Liver (tissue), 9 donors: Measurements from ENCODE around the gene FCN1. TPM values are rescaled to one million over a fixed set of nuclear protein-coding genes. Genes with fewer than 3 reads are reported as not detected.
A peak's percentile ranks its signal among the peaks of the same experiment; 100 is the strongest.

ENCODE experiments used
- DNase-seq: peaks from one replicate; pipeline ENCODE4 v3.0.0-alpha.2; 2017; ENCODE audit warnings: low spot score
- H3K27ac ChIP-seq, 2 donors: one replicate each; pipeline ENCODE4 v1.7.0; 2013; ENCODE audit warnings: inconsistent platforms in 2 of 2, low read length in 2 of 2, control low read depth in 1 of 2, low read depth in 1 of 2, mild to moderate bottlenecking in 1 of 2
- H3K27me3 ChIP-seq, 4 donors: one replicate each; pipeline versions ENCODE4 v1.6.1 to v1.7.0; 2013; ENCODE audit warnings: low read length in 3 of 4, inconsistent platforms in 1 of 4, mild to moderate bottlenecking in 1 of 4, moderate library complexity in 1 of 4; ENCODE audit not compliant: control insufficient read depth in 4 of 4, insufficient read depth in 4 of 4
- H3K36me3 ChIP-seq, 4 donors: one replicate each; pipeline versions ENCODE4 v1.6.1 to v1.7.0; 2013; ENCODE audit warnings: low read length in 3 of 4, mild to moderate bottlenecking in 3 of 4, low read depth in 1 of 4, moderate library complexity in 1 of 4; ENCODE audit not compliant: control insufficient read depth in 4 of 4, insufficient read depth in 3 of 4
- H3K4me1 ChIP-seq, 4 donors: one replicate each; pipeline versions ENCODE4 v1.6.1 to v1.7.0; 2013; ENCODE audit warnings: low read length in 3 of 4, mild to moderate bottlenecking in 3 of 4, moderate library complexity in 1 of 4; ENCODE audit not compliant: control insufficient read depth in 4 of 4, insufficient read depth in 4 of 4
- H3K4me3 ChIP-seq, 3 donors: one replicate each; pipeline versions ENCODE4 v1.6.1 to v1.7.0; 2013; ENCODE audit warnings: low read length in 3 of 3, control low read depth in 1 of 3, low read depth in 1 of 3, mild to moderate bottlenecking in 1 of 3
- H3K9ac ChIP-seq, 2 donors: one replicate each; pipeline ENCODE4 v1.7.0; 2013; ENCODE audit warnings: low read length in 2 of 2, mild to moderate bottlenecking in 2 of 2, moderate library complexity in 2 of 2, control low read depth in 1 of 2, low read depth in 1 of 2
- H3K9me3 ChIP-seq, 4 donors: one replicate each; pipeline versions ENCODE4 v1.6.1 to v1.7.0; 2013; ENCODE audit warnings: low read length in 3 of 4; ENCODE audit not compliant: control insufficient read depth in 4 of 4
- FOXA1 ChIP-seq: IDR thresholded peaks from 2 replicates; pipeline ENCODE4 v1.6.1; 2016; ENCODE audit warnings: antibody characterized with exemption
- FOXA2 ChIP-seq: IDR thresholded peaks from 2 replicates; pipeline ENCODE4 v1.6.1; 2016; ENCODE audit warnings: antibody characterized with exemption
- GABPA ChIP-seq, 2 donors: IDR thresholded peaks in 1 of 2; conservative IDR thresholded peaks in 1 of 2; 2 replicates each; pipeline ENCODE4 v1.6.1; 2016; ENCODE audit warnings: antibody characterized with exemption in 2 of 2, mild to moderate bottlenecking in 1 of 2, moderate library complexity in 1 of 2
- HNF4A ChIP-seq, 2 donors: conservative IDR thresholded peaks; 2 replicates each; pipeline ENCODE4 v1.6.1; 2016; ENCODE audit warnings: antibody characterized with exemption in 2 of 2, mild to moderate bottlenecking in 2 of 2
- JUND ChIP-seq, 2 donors: IDR thresholded peaks; 2 replicates each; pipeline ENCODE4 v1.6.1; 2016; ENCODE audit warnings: antibody characterized with exemption in 2 of 2
- NR2F2 ChIP-seq: IDR thresholded peaks from 2 replicates; pipeline ENCODE4 v1.6.1; 2016; ENCODE audit warnings: antibody characterized with exemption
- RAD21 ChIP-seq, 2 donors: IDR thresholded peaks; 2 replicates each; pipeline ENCODE4 v1.6.1; 2016; ENCODE audit warnings: antibody characterized with exemption in 2 of 2, mild to moderate bottlenecking in 2 of 2
- RXRA ChIP-seq, 2 donors: IDR thresholded peaks; 2 replicates each; pipeline ENCODE4 v1.6.1; 2017 to 2018; ENCODE audit warnings: antibody characterized with exemption in 2 of 2, mild to moderate bottlenecking in 1 of 2
- YY1 ChIP-seq: IDR thresholded peaks from 2 replicates; pipeline ENCODE4 v1.6.1; 2016; ENCODE audit warnings: antibody characterized with exemption, mild to moderate bottlenecking
- WGBS: extraction: QIAGEN DNeasy Blood & Tissue Kit; methylation state at CpG from one replicate; pipeline ENCODE4 v1.1.7; 2013; 5-methylcytosine and 5-hydroxymethylcytosine counted together
- polyA plus RNA-seq, 2 donors: library from polyadenylated mRNA; stranded (reverse) in 1 of 2; unstranded in 1 of 2; fragments of 200-250 nt in 1 of 2; fragments of >200 nt in 1 of 2; fragmentation: Nextera tagmentation in 1 of 2; extraction: Ambion mirVana in 1 of 2; gene quantifications; one replicate each; pipeline versions ENCODE4 v1.2.1 to v1.2.3, GENCODE V29; 2013 to 2015
- total RNA-seq, 2 donors: library from RNA; depleted of rRNA; stranded (reverse); fragments of >200 nt; gene quantifications; one replicate each; pipeline ENCODE4 v1.2.3, GENCODE V29; 2014
- TF ChIP-seq, protein P1 (sequence below): IDR thresholded peaks from 2 replicates; pipeline ENCODE4 v1.6.1; 2016; ENCODE audit warnings: antibody characterized with exemption, mild to moderate bottlenecking
- TF ChIP-seq, protein P2 (sequence below): IDR thresholded peaks from 2 replicates; pipeline ENCODE4 v1.6.1; 2016; ENCODE audit warnings: antibody characterized with exemption
- TF ChIP-seq, protein P3 (sequence below): IDR thresholded peaks from 2 replicates; pipeline ENCODE4 v1.6.1; 2016; ENCODE audit warnings: antibody characterized with exemption
- TF ChIP-seq, protein P4 (sequence below): IDR thresholded peaks from 2 replicates; pipeline ENCODE4 v1.6.1; 2016; ENCODE audit warnings: antibody characterized with exemption
- donor health status: healthy.
- donor health status: healthy.
- donor health status: healthy.
- donor health status: healthy.
- donor health status: healthy.

FCN1 gene
- total and polyA plus RNA-seq, 4 donors: 0.97 to 15.0 (median 5.4) TPM

DNA sequence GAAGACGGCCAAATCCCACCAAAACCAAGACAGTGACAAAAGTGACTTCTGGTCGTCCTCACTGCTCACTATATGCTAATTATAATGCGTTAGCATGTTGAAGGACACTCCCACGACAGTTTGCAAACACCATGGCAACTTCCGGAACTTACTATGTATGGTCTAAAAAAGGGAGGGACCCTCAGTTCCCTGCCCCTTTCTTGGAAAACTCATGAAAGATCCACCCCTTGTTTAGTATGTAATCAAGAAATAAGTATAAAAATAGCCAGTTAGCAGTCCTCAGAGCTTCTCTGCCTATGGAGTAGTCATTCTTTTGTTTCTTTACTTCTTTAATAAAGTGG, 27.6 kb downstream of the FCN1 start:
- Histone ChIP-seq H3K4me1 (no peaks in the 10 kb centered on the region), H3K4me3 (no peak overlapping the region), H3K36me3 (no peaks in the 10 kb centered on the region), H3K9ac (no peak overlapping the region), H3K27me3 (no peaks in the 10 kb centered on the region), H3K27ac (no peak overlapping the region), H3K9me3 (peaks cover 0 to 4% (median 0%) of the 10 kb centered on the region in 4 donors)
- no peak for DNase-seq
- TF ChIP-seq FOXA2: no peak
- no peak for TF ChIP-seq JUND (IDR thresholded peaks at IDR 0.05)
- TF ChIP-seq YY1: no peak
- TF ChIP-seq, protein P1, sequence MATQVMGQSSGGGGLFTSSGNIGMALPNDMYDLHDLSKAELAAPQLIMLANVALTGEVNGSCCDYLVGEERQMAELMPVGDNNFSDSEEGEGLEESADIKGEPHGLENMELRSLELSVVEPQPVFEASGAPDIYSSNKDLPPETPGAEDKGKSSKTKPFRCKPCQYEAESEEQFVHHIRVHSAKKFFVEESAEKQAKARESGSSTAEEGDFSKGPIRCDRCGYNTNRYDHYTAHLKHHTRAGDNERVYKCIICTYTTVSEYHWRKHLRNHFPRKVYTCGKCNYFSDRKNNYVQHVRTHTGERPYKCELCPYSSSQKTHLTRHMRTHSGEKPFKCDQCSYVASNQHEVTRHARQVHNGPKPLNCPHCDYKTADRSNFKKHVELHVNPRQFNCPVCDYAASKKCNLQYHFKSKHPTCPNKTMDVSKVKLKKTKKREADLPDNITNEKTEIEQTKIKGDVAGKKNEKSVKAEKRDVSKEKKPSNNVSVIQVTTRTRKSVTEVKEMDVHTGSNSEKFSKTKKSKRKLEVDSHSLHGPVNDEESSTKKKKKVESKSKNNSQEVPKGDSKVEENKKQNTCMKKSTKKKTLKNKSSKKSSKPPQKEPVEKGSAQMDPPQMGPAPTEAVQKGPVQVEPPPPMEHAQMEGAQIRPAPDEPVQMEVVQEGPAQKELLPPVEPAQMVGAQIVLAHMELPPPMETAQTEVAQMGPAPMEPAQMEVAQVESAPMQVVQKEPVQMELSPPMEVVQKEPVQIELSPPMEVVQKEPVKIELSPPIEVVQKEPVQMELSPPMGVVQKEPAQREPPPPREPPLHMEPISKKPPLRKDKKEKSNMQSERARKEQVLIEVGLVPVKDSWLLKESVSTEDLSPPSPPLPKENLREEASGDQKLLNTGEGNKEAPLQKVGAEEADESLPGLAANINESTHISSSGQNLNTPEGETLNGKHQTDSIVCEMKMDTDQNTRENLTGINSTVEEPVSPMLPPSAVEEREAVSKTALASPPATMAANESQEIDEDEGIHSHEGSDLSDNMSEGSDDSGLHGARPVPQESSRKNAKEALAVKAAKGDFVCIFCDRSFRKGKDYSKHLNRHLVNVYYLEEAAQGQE: no peak
- no peak for TF ChIP-seq RAD21 (IDR thresholded peaks at IDR 0.05)
- TF ChIP-seq, protein P2, sequence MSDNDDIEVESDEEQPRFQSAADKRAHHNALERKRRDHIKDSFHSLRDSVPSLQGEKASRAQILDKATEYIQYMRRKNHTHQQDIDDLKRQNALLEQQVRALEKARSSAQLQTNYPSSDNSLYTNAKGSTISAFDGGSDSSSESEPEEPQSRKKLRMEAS: no peak
- TF ChIP-seq, protein P3, sequence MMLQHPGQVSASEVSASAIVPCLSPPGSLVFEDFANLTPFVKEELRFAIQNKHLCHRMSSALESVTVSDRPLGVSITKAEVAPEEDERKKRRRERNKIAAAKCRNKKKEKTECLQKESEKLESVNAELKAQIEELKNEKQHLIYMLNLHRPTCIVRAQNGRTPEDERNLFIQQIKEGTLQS: no peak
- TF ChIP-seq NR2F2: no peak
- TF ChIP-seq FOXA1: no peak
- 77% methylated on average over 5 of the region's 5 CpGs for WGBS

DNA sequence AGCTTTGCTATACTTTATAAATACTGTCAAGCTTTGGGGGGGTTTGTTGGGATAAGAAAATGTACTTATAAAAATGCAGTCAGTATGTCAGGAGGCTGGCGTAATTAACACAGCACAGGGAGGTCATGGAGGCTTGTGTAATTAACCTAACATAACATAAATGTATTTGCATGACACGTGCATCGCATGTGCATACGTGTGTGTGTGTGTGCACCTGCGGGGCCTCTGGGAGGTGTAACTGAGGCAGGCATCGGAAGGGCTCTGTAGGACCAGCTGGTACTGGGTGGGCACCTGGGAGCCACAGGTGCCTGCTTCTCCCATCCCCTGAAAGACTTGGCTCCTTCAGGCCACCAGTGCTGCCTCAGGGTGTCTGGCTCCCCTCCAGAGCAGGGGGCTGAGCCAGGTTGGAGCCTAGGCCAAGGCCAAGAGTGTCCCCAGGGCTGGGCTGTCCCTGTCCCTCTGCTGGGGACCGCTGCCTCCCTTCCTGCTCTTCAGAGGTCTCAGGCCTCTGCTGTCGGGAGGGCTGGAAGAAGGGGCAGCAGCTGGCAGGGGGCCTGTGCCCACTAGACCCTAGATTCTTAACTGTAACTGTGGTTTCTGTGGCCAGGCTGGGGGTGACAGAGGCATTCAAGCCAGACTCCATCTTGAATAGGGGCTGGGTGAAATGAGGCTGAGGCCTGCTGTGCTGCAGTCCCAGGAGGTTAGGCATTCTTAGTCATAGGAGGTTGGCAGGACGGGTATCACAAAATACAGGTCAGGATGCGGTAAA, 28.1 kb downstream of the FCN1 start:
- H3K27me3 ChIP-seq: no peaks in the 10 kb centered on the region
- 82% methylated on average over 10 of the region's 10 CpGs for WGBS
- no peaks in the 10 kb centered on the region for H3K36me3 ChIP-seq
- TF ChIP-seq NR2F2: no peak
- no peak for TF ChIP-seq RXRA (IDR thresholded peaks at IDR 0.05)
- TF ChIP-seq YY1: no peak
- no peak for TF ChIP-seq GABPA (IDR thresholded peaks at IDR 0.05 in 1 of 2, conservative IDR thresholded peaks at IDR 0.05 in 1 of 2)
- TF ChIP-seq, protein P4, sequence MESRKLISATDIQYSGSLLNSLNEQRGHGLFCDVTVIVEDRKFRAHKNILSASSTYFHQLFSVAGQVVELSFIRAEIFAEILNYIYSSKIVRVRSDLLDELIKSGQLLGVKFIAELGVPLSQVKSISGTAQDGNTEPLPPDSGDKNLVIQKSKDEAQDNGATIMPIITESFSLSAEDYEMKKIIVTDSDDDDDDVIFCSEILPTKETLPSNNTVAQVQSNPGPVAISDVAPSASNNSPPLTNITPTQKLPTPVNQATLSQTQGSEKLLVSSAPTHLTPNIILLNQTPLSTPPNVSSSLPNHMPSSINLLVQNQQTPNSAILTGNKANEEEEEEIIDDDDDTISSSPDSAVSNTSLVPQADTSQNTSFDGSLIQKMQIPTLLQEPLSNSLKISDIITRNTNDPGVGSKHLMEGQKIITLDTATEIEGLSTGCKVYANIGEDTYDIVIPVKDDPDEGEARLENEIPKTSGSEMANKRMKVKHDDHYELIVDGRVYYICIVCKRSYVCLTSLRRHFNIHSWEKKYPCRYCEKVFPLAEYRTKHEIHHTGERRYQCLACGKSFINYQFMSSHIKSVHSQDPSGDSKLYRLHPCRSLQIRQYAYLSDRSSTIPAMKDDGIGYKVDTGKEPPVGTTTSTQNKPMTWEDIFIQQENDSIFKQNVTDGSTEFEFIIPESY: no peak
- TF ChIP-seq FOXA1: no peak
- TF ChIP-seq, protein P3: no peak
- TF ChIP-seq HNF4A (conservative IDR thresholded peaks at IDR 0.05): no peak
- H3K27ac ChIP-seq: no peak overlapping the region
- H3K9me3 ChIP-seq: no peaks in the 10 kb centered on the region
- H3K4me3 ChIP-seq: no peak overlapping the region
- peak; percentile 27 for DNase-seq
- H3K9ac ChIP-seq: no peak overlapping the region
- no peaks in the 10 kb centered on the region for H3K4me1 ChIP-seq
